Body of pancreas (tissue), 4 donors: ENCODE results near the gene SPDYC. TPM values are rescaled to one million over a fixed set of nuclear protein-coding genes. Genes with fewer than 3 reads are reported as not detected.
A peak's percentile ranks its signal among the peaks of the same experiment; 100 is the strongest.

Source experiments
- ATAC-seq: fragments of 150-250 bp; one replicate; pipeline ENCODE4 v1.9.1; 2016
- DNase-seq, 4 donors: peaks; one replicate each; pipeline ENCODE4 v3.0.0-alpha.2; 2019
- H3K27ac ChIP-seq, 4 donors: fragments of 200-600 bp; sonication (generic); 1 replicate in 3 of 4; 2 replicates in 1 of 4; pipeline versions ENCODE4 v1.5.1 to v1.6.1; 2016 to 2019; ENCODE audit warnings: mild to moderate bottlenecking in 1 of 4, mixed read lengths in 1 of 4, moderate library complexity in 1 of 4
- H3K27me3 ChIP-seq, 2 donors: fragments of 200-600 bp; sonication (generic); one replicate each; pipeline ENCODE4 v1.6.0; 2016; ENCODE audit warnings: mild to moderate bottlenecking in 1 of 2
- H3K36me3 ChIP-seq, 2 donors: fragments of 200-600 bp; sonication (generic); replicated peaks in 1 of 2; 2 replicates each; pipeline ENCODE4 v1.5.1; 2016; ENCODE audit warnings: low read depth in 2 of 2; ENCODE audit not compliant: insufficient read depth in 1 of 2
- H3K4me1 ChIP-seq: fragments of 200-600 bp; sonication (generic); one replicate; pipeline ENCODE4 v1.6.0; 2016
- H3K4me3 ChIP-seq, 2 donors: fragments of 200-600 bp; sonication (generic); 1 replicate in 1 of 2; 2 replicates in 1 of 2; pipeline ENCODE4 v1.5.1; 2016 to 2019
- H3K9me3 ChIP-seq, 3 donors: fragments of 200-600 bp; sonication (generic); 1 replicate in 2 of 3; 2 replicates in 1 of 3; pipeline ENCODE4 v1.5.1; 2016
- CTCF ChIP-seq, 7 experiments: fragments of 450-650 bp in 4 of 7; fragments of 200-600 bp in 3 of 7; sonication (generic) in 3 of 7; IDR thresholded peaks; one replicate each; pipeline ENCODE4 v1.5.1; 2016 to 2019; ENCODE audit warnings: antibody characterized with exemption in 7 of 7
- POLR2A ChIP-seq, 3 donors: fragments of 450-650 bp; IDR thresholded peaks; one replicate each; pipeline ENCODE4 v1.6.1; 2016; ENCODE audit warnings: antibody characterized with exemption in 3 of 3, mild to moderate bottlenecking in 2 of 3
- WGBS, 2 donors: methylation state at CpG; one replicate each; pipeline ENCODE4 v1.1.5; 2017; 5-methylcytosine and 5-hydroxymethylcytosine counted together
- intact Hi-C: fragments of 100-400 bp; cut with DNase I; formaldehyde crosslinking; loops from one replicate; pipeline ENCODE4 v1.15.1; 2023
- total RNA-seq, 2 donors: library from RNA; depleted of rRNA; stranded (reverse); fragments of >200 nt; gene quantifications; one replicate each; pipeline ENCODE4 v1.1.0, GENCODE V29; 2016

SPDYC gene
- total RNA-seq, 2 donors from 2014 or later: not detected

GRCh38 chr11:65129649-65130441 is 40.2 kb upstream of the SPDYC start:
- TF ChIP-seq CTCF (IDR thresholded peaks at IDR 0.05): no peak
- ATAC-seq: no peak
- Histone ChIP-seq H3K36me3 (peaks cover 30 to 57% of the 10 kb centered on the region in 2 donors), H3K4me3 (no peak overlapping the region), H3K27me3 (no peaks in the 10 kb centered on the region), H3K9me3 (no peaks in the 10 kb centered on the region), H3K27ac (no peak overlapping the region), H3K4me1 (peaks cover 31% of the 10 kb centered on the region)
- 73 to 81% methylated on average over 4 to 7 of the region's 13 CpGs for WGBS, 2 donors
- intact Hi-C loops: loop anchor here (5.0 kb wide), 1 partner anchor 57 kb away; no protein-coding TSS in a partner anchor
- DNase-seq: no peak

GRCh38 chr11:65130631-65131416 is 39.2 kb upstream of the SPDYC start:
- ATAC-seq (no peak), DNase-seq (peak in 1 of 4 donors; percentile 15)
- intact Hi-C loops: loop anchor here (5.0 kb wide), 1 partner anchor 56 kb away; no protein-coding TSS in a partner anchor
- peaks cover 30 to 51% of the 10 kb centered on the region in 2 donors for H3K36me3 ChIP-seq
- WGBS, 2 donors: 58 to 61% methylated on average over 15 of the region's 19 CpGs
- H3K9me3 ChIP-seq: no peaks in the 10 kb centered on the region
- H3K27me3 ChIP-seq: no peaks in the 10 kb centered on the region
- no peak overlapping the region for H3K4me3 ChIP-seq
- no peak overlapping the region for H3K27ac ChIP-seq
- TF ChIP-seq POLR2A (IDR thresholded peaks at IDR 0.05) (no peak), CTCF (IDR thresholded peaks at IDR 0.05) (no peak)
- H3K4me1 ChIP-seq: peaks cover 38% of the 10 kb centered on the region

- Histone ChIP-seq H3K4me1 (peaks cover 43% of the 10 kb centered on the region), H3K9me3 (no peaks in the 10 kb centered on the region), H3K27ac (no peak overlapping the region), H3K27me3 (no peaks in the 10 kb centered on the region), H3K36me3 (peaks cover 30 to 50% of the 10 kb centered on the region in 2 donors), H3K4me3 (no peak overlapping the region)
- ATAC-seq: no peak
- intact Hi-C loops: loop anchor here (5.0 kb wide), 1 partner anchor 56 kb away; no protein-coding TSS in a partner anchor
- DNase-seq: no peak
- TF ChIP-seq POLR2A (IDR thresholded peaks at IDR 0.05): no peak
- no peak for TF ChIP-seq CTCF (IDR thresholded peaks at IDR 0.05)
- 64% methylated on average over 3 of the region's 3 CpGs; no CpG with 5 or more reads in 1 of the 2 donors for WGBS, 2 donors
Observed at GRCh38 chr11:65131417-65131776, 38.6 kb upstream of the SPDYC start.

- DNase-seq (peak in 1 of 4 donors; percentile 14), ATAC-seq (no peak)
- intact Hi-C loops: loop anchor here (5.0 kb wide), 1 partner anchor 55 kb away; no protein-coding TSS in a partner anchor
- 28 to 58% methylated on average over 6 of the region's 6 CpGs for WGBS, 2 donors
- peaks cover 48% of the 10 kb centered on the region for H3K4me1 ChIP-seq
- peaks cover 30 to 46% of the 10 kb centered on the region in 2 donors for H3K36me3 ChIP-seq
- TF ChIP-seq POLR2A (IDR thresholded peaks at IDR 0.05): no peak
- no peak for TF ChIP-seq CTCF (IDR thresholded peaks at IDR 0.05)
- H3K9me3 ChIP-seq: no peaks in the 10 kb centered on the region
- H3K27me3 ChIP-seq: no peaks in the 10 kb centered on the region
- peak overlapping the region in 1 of 4 donors; percentile 98 for H3K27ac ChIP-seq
- no peak overlapping the region for H3K4me3 ChIP-seq
Observed at GRCh38 chr11:65131895-65132237, 38.2 kb upstream of the SPDYC start.
